H9 (cell line): ENCODE measurements around the gene LRMDA. TPM values are rescaled to one million over a fixed set of nuclear protein-coding genes. Genes with fewer than 3 reads are reported as not detected.

ENCODE experiments used
- DNase-seq: peaks from one replicate; pipeline ENCODE4 v3.0.0-alpha.2; 2017
- H2AFZ ChIP-seq: one replicate; pipeline ENCODE4 v1.6.1; 2013; ENCODE audit warnings: mild to moderate bottlenecking, low read length, control low read depth, moderate library complexity
- H2AK5ac ChIP-seq: 2 replicates; pipeline ENCODE4 v1.6.1; 2013; ENCODE audit warnings: low read length, control low read depth, mixed read lengths; ENCODE audit not compliant: insufficient read length
- H2BK120ac ChIP-seq: one replicate; pipeline ENCODE4 v1.6.1; 2013; ENCODE audit warnings: low read depth, mild to moderate bottlenecking, low read length, control low read depth, inconsistent platforms; ENCODE audit not compliant: poor library complexity, severe bottlenecking
- H2BK12ac ChIP-seq: 2 replicates; pipeline ENCODE4 v1.6.1; 2013; ENCODE audit warnings: low read length, control low read depth, mixed read lengths, low read depth; ENCODE audit not compliant: insufficient read length
- H2BK15ac ChIP-seq: 2 replicates; pipeline ENCODE4 v1.6.1; 2013; ENCODE audit warnings: low read depth, low read length, control low read depth
- H2BK20ac ChIP-seq: one replicate; pipeline ENCODE4 v1.6.1; 2013; ENCODE audit warnings: low read depth, mild to moderate bottlenecking, low read length, control low read depth, inconsistent platforms; ENCODE audit not compliant: poor library complexity, severe bottlenecking
- H2BK5ac ChIP-seq: 2 replicates; pipeline ENCODE4 v1.6.1; 2013; ENCODE audit warnings: low read length, control low read depth, mixed read lengths; ENCODE audit not compliant: insufficient read length
- H3K14ac ChIP-seq: 2 replicates; pipeline ENCODE4 v1.6.1; 2013; ENCODE audit warnings: low read length, control low read depth; ENCODE audit not compliant: insufficient read depth
- H3K18ac ChIP-seq: 2 replicates; pipeline ENCODE4 v1.6.1; 2013; ENCODE audit warnings: low read depth, mild to moderate bottlenecking, mixed read lengths, low read length, control low read depth; ENCODE audit not compliant: insufficient read length
- H3K23ac ChIP-seq: 2 replicates; pipeline ENCODE4 v1.6.1; 2013; ENCODE audit warnings: low read length, control low read depth, mixed read lengths, low read depth; ENCODE audit not compliant: insufficient read length
- H3K23me2 ChIP-seq: 2 replicates; pipeline ENCODE4 v1.6.1; 2013; ENCODE audit warnings: low read depth, mild to moderate bottlenecking, mixed read lengths, low read length, control low read depth; ENCODE audit not compliant: insufficient read length, poor library complexity, severe bottlenecking
- H3K27ac ChIP-seq: 2 replicates; pipeline ENCODE4 v1.5.1; 2013; ENCODE audit warnings: low read length, control low read depth, mixed read lengths, low read depth; ENCODE audit not compliant: insufficient read length
- H3K27me3 ChIP-seq: 2 replicates; pipeline ENCODE4 v1.6.1; 2013; ENCODE audit warnings: low read length, control low read depth, inconsistent platforms; ENCODE audit not compliant: insufficient read depth
- H3K4ac ChIP-seq: 2 replicates; pipeline ENCODE4 v1.6.1; 2013; ENCODE audit warnings: low read depth, mild to moderate bottlenecking, control low read depth, inconsistent platforms, low read length, moderate library complexity
- H3K4me1 ChIP-seq: 2 replicates; pipeline ENCODE4 v1.6.1; 2013; ENCODE audit warnings: low read length, control low read depth, inconsistent platforms; ENCODE audit not compliant: insufficient read depth
- H3K4me2 ChIP-seq: 2 replicates; pipeline ENCODE4 v1.6.1; 2013; ENCODE audit warnings: low read length, control low read depth, mixed read lengths; ENCODE audit not compliant: insufficient read length, insufficient read depth
- H3K56ac ChIP-seq: 2 replicates; pipeline ENCODE4 v1.6.1; 2013; ENCODE audit warnings: low read depth, mild to moderate bottlenecking, mixed read lengths, low read length, control low read depth; ENCODE audit not compliant: insufficient read length
- H3K79me1 ChIP-seq: 2 replicates; pipeline ENCODE4 v1.6.1; 2013; ENCODE audit warnings: low read depth, mild to moderate bottlenecking, moderate library complexity, low read length, control low read depth, inconsistent platforms; ENCODE audit not compliant: insufficient read depth, poor library complexity, severe bottlenecking
- H3K79me2 ChIP-seq: 2 replicates; pipeline ENCODE4 v1.6.1; 2013; ENCODE audit warnings: low read length, control low read depth, inconsistent platforms; ENCODE audit not compliant: insufficient read depth
- H3K9ac ChIP-seq: 2 replicates; pipeline ENCODE4 v1.6.1; 2013; ENCODE audit warnings: low read length, control low read depth, mixed read lengths; ENCODE audit not compliant: insufficient read length; ENCODE audit errors: extremely low read depth
- H3K9me3 ChIP-seq: one replicate; pipeline ENCODE4 v1.6.1; 2013; ENCODE audit warnings: low read depth, low read length, inconsistent platforms; ENCODE audit not compliant: control insufficient read depth
- H3T11ph ChIP-seq: one replicate; pipeline ENCODE4 v1.6.1; 2013; ENCODE audit warnings: mild to moderate bottlenecking, low read length, control low read depth, inconsistent platforms
- H4K20me1 ChIP-seq: one replicate; pipeline ENCODE4 v1.6.1; 2013; ENCODE audit not compliant: control insufficient read depth, insufficient read length, insufficient read depth
- H4K5ac ChIP-seq: 2 replicates; pipeline ENCODE4 v1.6.1; 2013; ENCODE audit warnings: low read depth, mild to moderate bottlenecking, mixed read lengths, low read length, control low read depth; ENCODE audit not compliant: insufficient read length
- H4K8ac ChIP-seq: replicated peaks from 2 replicates; pipeline ENCODE4 v1.6.1; 2013; ENCODE audit warnings: low read length, control low read depth, mixed read lengths, low read depth; ENCODE audit not compliant: insufficient read length
- H4K91ac ChIP-seq: 2 replicates; pipeline ENCODE4 v1.6.1; 2013; ENCODE audit warnings: low read depth, mild to moderate bottlenecking, moderate library complexity, mixed read lengths, low read length, control low read depth; ENCODE audit not compliant: insufficient read length
- H3K27ac Mint-ChIP-seq, 3 experiments: 2 replicates in 2 of 3; 3 replicates in 1 of 3; pipeline ENCODE4 v1.8.0; 2020 to 2021; ENCODE audit warnings: mixed read lengths in 3 of 3, mild to moderate bottlenecking in 1 of 3, moderate library complexity in 1 of 3
- H3K27me3 Mint-ChIP-seq: 2 replicates; pipeline ENCODE4 v1.8.0; 2021; ENCODE audit warnings: low read depth, mild to moderate bottlenecking, moderate library complexity, mixed read lengths
- H3K36me3 Mint-ChIP-seq, 3 experiments: 2 replicates in 2 of 3; 3 replicates in 1 of 3; pipeline ENCODE4 v1.8.0; 2020 to 2021; ENCODE audit warnings: low read depth in 3 of 3, mixed read lengths in 3 of 3; ENCODE audit not compliant: insufficient read depth in 1 of 3
- H3K4me1 Mint-ChIP-seq, 2 experiments: 2 replicates each; pipeline ENCODE4 v1.8.0; 2020; ENCODE audit warnings: mixed read lengths in 2 of 2
- H3K4me3 Mint-ChIP-seq, 2 experiments: 2 replicates in 1 of 2; 3 replicates in 1 of 2; pipeline ENCODE4 v1.8.0; 2020 to 2021; ENCODE audit warnings: mild to moderate bottlenecking in 2 of 2, mixed read lengths in 2 of 2, moderate library complexity in 1 of 2
- H3K9me3 Mint-ChIP-seq, 2 experiments: 2 replicates in 1 of 2; 3 replicates in 1 of 2; pipeline ENCODE4 v1.8.0; 2020; ENCODE audit warnings: mild to moderate bottlenecking in 2 of 2, mixed read lengths in 2 of 2, moderate library complexity in 1 of 2
- CTCF ChIP-seq: fragments of 200-600 bp; sonication (generic); conservative IDR thresholded peaks from 3 replicates; pipeline ENCODE4 v1.8.0; 2021; ENCODE audit warnings: antibody characterized with exemption, mild to moderate bottlenecking
- WGBS: extraction: QIAGEN DNeasy Blood & Tissue Kit; methylation state at CpG from one replicate; pipeline ENCODE4 v1.1.7; 2013; ENCODE audit warnings: missing lambda C conversion rate, low lambda C conversion rate, mixed read lengths; ENCODE audit not compliant: insufficient read length; ENCODE audit errors: extremely low coverage; 5-methylcytosine and 5-hydroxymethylcytosine counted together
- total RNA-seq: library from RNA; stranded (reverse); gene quantifications from 2 replicates; pipeline ENCODE4 v1.2.1, GENCODE V29; 2021

The LRMDA gene
- total RNA-seq, 1 experiment from 2014 or later: 1.8 TPM

- H2BK20ac ChIP-seq: no peak overlapping the region
- no peak overlapping the region for H3K18ac ChIP-seq
- peaks cover 25 to 26% of the 10 kb centered on the region in 2 experiments for H3K4me1 Mint-ChIP-seq
- no peak overlapping the region for H4K91ac ChIP-seq
- no peaks in the 10 kb centered on the region for H3K79me1 ChIP-seq
- no peak overlapping the region for H3K4me2 ChIP-seq
- no CpG with 5 or more reads among the region's 6 CpGs for WGBS
- H3K9me3 ChIP-seq: no peaks in the 10 kb centered on the region
- H2BK5ac ChIP-seq: no peak overlapping the region
- no peak overlapping the region for H3K9ac ChIP-seq
- H2BK12ac ChIP-seq: no peak overlapping the region
- H3K14ac ChIP-seq: no peak overlapping the region
- no peak overlapping the region for H2AK5ac ChIP-seq
- H3T11ph ChIP-seq: no peak overlapping the region
- H2AFZ ChIP-seq: no peak overlapping the region
- no peak overlapping the region for H2BK15ac ChIP-seq
- no peak overlapping the region for H3K4me3 Mint-ChIP-seq
- no peaks in the 10 kb centered on the region for H4K20me1 ChIP-seq
- H3K27ac ChIP-seq: no peak overlapping the region
- no peaks in the 10 kb centered on the region for H3K27me3 ChIP-seq
- DNase-seq: no peak
- no peaks in the 10 kb centered on the region; a peak in 2 of 5 replicates for H3K9me3 Mint-ChIP-seq
- H3K23ac ChIP-seq: no peak overlapping the region
- H3K4ac ChIP-seq: no peak overlapping the region
- no peak for TF ChIP-seq CTCF
- H3K27ac Mint-ChIP-seq: no peak overlapping the region
- no peaks in the 10 kb centered on the region for H3K23me2 ChIP-seq
- H3K4me1 ChIP-seq: peaks cover 3% of the 10 kb centered on the region; the same call in 1 of the 2 replicates
- H4K5ac ChIP-seq: no peak overlapping the region
- H3K36me3 Mint-ChIP-seq: no peaks in the 10 kb centered on the region
- H3K79me2 ChIP-seq: no peaks in the 10 kb centered on the region
- peaks cover 57% of the 10 kb centered on the region for H3K27me3 Mint-ChIP-seq
- no peak overlapping the region for H2BK120ac ChIP-seq
- no peak overlapping the region for H4K8ac ChIP-seq
- H3K56ac ChIP-seq: no peak overlapping the region
These were observed 35.5 kb downstream of the LRMDA start for GRCh38 chr10:75466886-75467285.
